GM23338 (cell line): ENCODE measurements around the gene DNAJC1. TPM values are rescaled to one million over a fixed set of nuclear protein-coding genes. Genes with fewer than 3 reads are reported as not detected.

ENCODE experiments used
- ATAC-seq: fragments of 200-7000 bp; cut with Tn5 transposase; 3 replicates; pipeline ENCODE4 v1.9.1; 2020
- DNase-seq: peaks from one replicate; pipeline ENCODE4 v3.0.0-alpha.2; 2015; ENCODE audit warnings: low spot score
- H2AFZ ChIP-seq: fragments of 200-600 bp; sonication (generic); 2 replicates; pipeline ENCODE4 v1.8.0; 2016; ENCODE audit warnings: antibody characterized with exemption, mild to moderate bottlenecking, moderate library complexity
- H3F3A ChIP-seq: fragments of 200-600 bp; sonication (generic); replicated peaks from 2 replicates; pipeline ENCODE4 v1.8.0; 2017; ENCODE audit warnings: antibody characterized with exemption, mixed run types, low read depth
- H3K27ac ChIP-seq: fragments of 200-600 bp; sonication (generic); 2 replicates; pipeline ENCODE4 v1.6.1; 2016; ENCODE audit warnings: low read depth
- H3K27me3 ChIP-seq: fragments of 200-600 bp; sonication (generic); 2 replicates; pipeline ENCODE4 v1.8.0; 2016; ENCODE audit warnings: mild to moderate bottlenecking, mixed run types, moderate library complexity; ENCODE audit not compliant: insufficient read depth
- H3K36me3 ChIP-seq: fragments of 200-600 bp; sonication (generic); 2 replicates; pipeline ENCODE4 v1.8.0; 2016; ENCODE audit warnings: mild to moderate bottlenecking; ENCODE audit not compliant: insufficient read depth
- H3K4me1 ChIP-seq: fragments of 200-600 bp; sonication (generic); 2 replicates; pipeline ENCODE4 v1.8.0; 2016; ENCODE audit warnings: mild to moderate bottlenecking, moderate library complexity; ENCODE audit not compliant: insufficient read depth
- H3K4me2 ChIP-seq: fragments of 200-600 bp; sonication (generic); 2 replicates; pipeline ENCODE4 v1.7.1; 2017; ENCODE audit warnings: mixed run types
- H3K4me3 ChIP-seq: fragments of 200-600 bp; sonication (generic); 2 replicates; pipeline ENCODE4 v1.6.1; 2016; ENCODE audit warnings: mixed run types
- H3K79me2 ChIP-seq: fragments of 200-600 bp; sonication (generic); replicated peaks from 2 replicates; pipeline ENCODE4 v1.8.0; 2017; ENCODE audit warnings: mild to moderate bottlenecking; ENCODE audit not compliant: insufficient read depth
- H3K9me2 ChIP-seq: fragments of 200-600 bp; sonication (generic); 2 replicates; pipeline ENCODE4 v1.8.0; 2017; ENCODE audit not compliant: insufficient read depth
- H4K20me1 ChIP-seq: fragments of 200-600 bp; sonication (generic); replicated peaks from 2 replicates; pipeline ENCODE4 v1.8.0; 2017; ENCODE audit warnings: mild to moderate bottlenecking; ENCODE audit not compliant: insufficient read depth
- H3K27ac Mint-ChIP-seq: 2 replicates; pipeline ENCODE4 v1.8.0; 2020; ENCODE audit warnings: inconsistent platforms, mild to moderate bottlenecking, moderate library complexity, mixed read lengths
- H3K27me3 Mint-ChIP-seq: 3 replicates; pipeline ENCODE4 v1.8.0; 2022; ENCODE audit warnings: low read depth, mild to moderate bottlenecking, moderate library complexity, mixed read lengths, inconsistent platforms; ENCODE audit not compliant: insufficient read depth, poor library complexity
- H3K36me3 Mint-ChIP-seq: 3 replicates; pipeline ENCODE4 v1.8.0; 2021; ENCODE audit warnings: low read depth, mild to moderate bottlenecking, inconsistent platforms, moderate library complexity, mixed read lengths
- H3K4me1 Mint-ChIP-seq: 3 replicates; pipeline ENCODE4 v1.8.0; 2020; ENCODE audit warnings: mild to moderate bottlenecking, inconsistent platforms, mixed read lengths
- H3K4me3 Mint-ChIP-seq: 3 replicates; pipeline ENCODE4 v1.8.0; 2021; ENCODE audit warnings: moderate library complexity, mild to moderate bottlenecking, inconsistent platforms, mixed read lengths
- H3K9me3 Mint-ChIP-seq: 3 replicates; pipeline ENCODE4 v1.8.0; 2020; ENCODE audit warnings: moderate library complexity, mild to moderate bottlenecking, inconsistent platforms, mixed read lengths
- CREB1 ChIP-seq: fragments of 250-450 bp; sonication (Bioruptor Pico); IDR thresholded peaks from 2 replicates; pipeline ENCODE4 v1.5.0; 2020; ENCODE audit warnings: low read depth, mild to moderate bottlenecking, moderate library complexity
- CTCF ChIP-seq, 2 experiments: fragments of 200-600 bp in 1 of 2; sonication (generic) in 1 of 2; conservative IDR thresholded peaks; 2 replicates each; pipeline versions ENCODE4 v1.5.1 to v1.6.1; 2016 to 2017; ENCODE audit warnings: antibody characterized with exemption in 2 of 2, low read depth in 2 of 2, mild to moderate bottlenecking in 2 of 2, moderate library complexity in 1 of 2
- ETS1 ChIP-seq: IDR thresholded peaks from 2 replicates; pipeline ENCODE4 v1.6.1; 2016; ENCODE audit warnings: antibody characterized with exemption
- JUNB ChIP-seq: IDR thresholded peaks from one replicate; pipeline ENCODE4 v1.6.1; 2016; ENCODE audit warnings: antibody characterized with exemption; ENCODE audit not compliant: unreplicated experiment
- REST ChIP-seq: IDR thresholded peaks from one replicate; pipeline ENCODE4 v1.6.1; 2018; ENCODE audit warnings: antibody characterized with exemption; ENCODE audit not compliant: unreplicated experiment
- STAT1 ChIP-seq: IDR thresholded peaks from one replicate; pipeline ENCODE4 v1.6.1; 2016; ENCODE audit warnings: antibody characterized with exemption; ENCODE audit not compliant: unreplicated experiment
- ZNF114 ChIP-seq: fragments of 250-450 bp; sonication (Bioruptor Pico); IDR thresholded peaks from 2 replicates; pipeline ENCODE4 v1.5.0; 2020; ENCODE audit warnings: mild to moderate bottlenecking, moderate library complexity
- ZNF462 ChIP-seq: fragments of 250-450 bp; sonication (Bioruptor Pico); IDR thresholded peaks from 2 replicates; pipeline ENCODE4 v1.5.0; 2020; ENCODE audit warnings: mild to moderate bottlenecking, moderate library complexity
- polyA plus RNA-seq: library from polyadenylated mRNA; unstranded; fragments of >200 nt; fragmentation: Nextera tagmentation; extraction: Ambion mirVana; gene quantifications from 2 replicates; pipeline ENCODE4 v1.2.1, GENCODE V29; 2016
- total RNA-seq: library from RNA; depleted of rRNA; stranded (reverse); fragments of >200 nt; shearing (Covaris generic); gene quantifications from 2 replicates; pipeline ENCODE4 v1.2.3, GENCODE V29; 2014

Gene DNAJC1
- total and polyA plus RNA-seq, 2 experiments from 2014 or later, result 38.6 to 45.3 TPM

GRCh38 chr10:21771219-21771618, 232.3 kb downstream of the DNAJC1 start:
- H3K27ac ChIP-seq, result no peak overlapping the region
- no peak overlapping the region for H3K4me3 ChIP-seq
- no peaks in the 10 kb centered on the region for H3K9me2 ChIP-seq
- H3K4me2 ChIP-seq, result no peak overlapping the region
- no peaks in the 10 kb centered on the region for H4K20me1 ChIP-seq
- DNase-seq (no peak), ATAC-seq (no peak)
- H3F3A ChIP-seq, result no peaks in the 10 kb centered on the region
- Mint-ChIP-seq H3K36me3 (peaks cover 7% of the 10 kb centered on the region; the same call in 2 of the 3 replicates), H3K4me3 (no peak overlapping the region), H3K9me3 (no peaks in the 10 kb centered on the region; the same call in 2 of the 3 replicates), H3K27me3 (no peaks in the 10 kb centered on the region), H3K27ac (no peak overlapping the region), H3K4me1 (no peaks in the 10 kb centered on the region)
- no peaks in the 10 kb centered on the region for H3K4me1 ChIP-seq
- no peaks in the 10 kb centered on the region for H3K36me3 ChIP-seq
- no peak overlapping the region for H2AFZ ChIP-seq
- H3K79me2 ChIP-seq, result no peaks in the 10 kb centered on the region
- no peaks in the 10 kb centered on the region for H3K27me3 ChIP-seq
- TF ChIP-seq CTCF (conservative IDR thresholded peaks at IDR 0.05; ENCODE audit: low read depth in 2 of 2), result no peak
- no peak for TF ChIP-seq REST
- no peak for TF ChIP-seq STAT1
- no peak for TF ChIP-seq CREB1
- TF ChIP-seq ETS1, result no peak

GRCh38 chr10:21769041-21769440, 234.5 kb downstream of the DNAJC1 start:
- Mint-ChIP-seq H3K9me3 (no peaks in the 10 kb centered on the region; the same call in 2 of the 3 replicates), H3K4me3 (no peak overlapping the region), H3K36me3 (peaks cover 7% of the 10 kb centered on the region; the same call in 2 of the 3 replicates), H3K27ac (no peak overlapping the region), H3K4me1 (peaks cover 3% of the 10 kb centered on the region; the same call in 2 of the 3 replicates), H3K27me3 (no peaks in the 10 kb centered on the region)
- Histone ChIP-seq H3K27me3 (no peaks in the 10 kb centered on the region), H2AFZ (no peak overlapping the region), H3K9me2 (no peaks in the 10 kb centered on the region), H3K4me1 (no peaks in the 10 kb centered on the region), H3K4me3 (no peak overlapping the region), H3F3A (no peaks in the 10 kb centered on the region), H3K79me2 (no peaks in the 10 kb centered on the region), H3K4me2 (no peak overlapping the region), H3K27ac (no peak overlapping the region), H3K36me3 (no peaks in the 10 kb centered on the region), H4K20me1 (no peaks in the 10 kb centered on the region)
- DNase-seq (no peak), ATAC-seq (no peak)
- TF ChIP-seq JUNB, result no peak
- TF ChIP-seq ETS1, result no peak
- no peak for TF ChIP-seq ZNF462 (CRISPR knock-in tag)
- TF ChIP-seq ZNF114 (CRISPR knock-in tag), result no peak
